ENCODE data around the gene DPP8.
"Not testable (repeated sequence)": the region's sequence is repeated elsewhere in the genome, so short reads cannot be mapped to it uniquely, and the experiment has no call there.

The DPP8 gene

DNA sequence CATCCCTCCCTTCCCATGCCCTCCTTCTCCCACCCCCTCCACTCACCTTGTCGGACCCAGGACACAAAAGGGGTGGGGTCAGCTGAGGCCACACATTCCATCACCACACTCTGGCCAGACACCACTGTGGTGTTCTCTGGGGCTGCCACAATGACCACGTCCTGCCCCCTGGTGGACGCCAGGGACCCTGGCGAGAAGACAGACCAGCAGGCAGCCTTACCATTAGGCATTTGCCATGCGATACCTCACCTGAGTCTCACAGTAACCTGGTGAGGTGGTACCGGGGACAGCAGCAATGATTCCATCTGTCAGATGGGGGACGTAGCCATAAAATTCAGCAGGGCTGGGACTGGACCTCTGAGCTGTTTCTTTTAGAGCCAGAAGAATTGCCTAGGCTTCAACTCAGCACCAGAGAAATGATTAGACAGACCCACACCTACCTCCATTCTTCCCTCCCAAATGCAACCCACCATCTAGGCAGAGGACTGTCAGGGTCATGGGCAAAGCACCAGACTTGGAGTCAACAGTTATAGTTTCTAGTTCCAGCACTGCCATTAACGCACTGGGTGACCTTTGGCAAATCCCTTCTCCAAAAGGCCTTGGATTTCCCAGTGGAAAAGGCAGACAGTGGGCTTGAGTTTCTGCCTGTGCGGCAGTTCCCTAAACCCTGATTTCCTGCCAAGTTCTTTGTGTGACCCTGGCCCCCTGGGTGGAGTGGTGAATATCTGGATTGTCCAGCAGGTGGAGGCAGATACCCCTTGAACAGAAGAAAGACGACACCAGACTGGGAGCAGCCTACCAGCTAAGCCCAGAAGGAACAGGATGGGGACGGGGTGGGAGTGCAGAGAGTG is 116.5 kb downstream of the DPP8 start:
- DNase-seq, result peak; percentile 55

DNA sequence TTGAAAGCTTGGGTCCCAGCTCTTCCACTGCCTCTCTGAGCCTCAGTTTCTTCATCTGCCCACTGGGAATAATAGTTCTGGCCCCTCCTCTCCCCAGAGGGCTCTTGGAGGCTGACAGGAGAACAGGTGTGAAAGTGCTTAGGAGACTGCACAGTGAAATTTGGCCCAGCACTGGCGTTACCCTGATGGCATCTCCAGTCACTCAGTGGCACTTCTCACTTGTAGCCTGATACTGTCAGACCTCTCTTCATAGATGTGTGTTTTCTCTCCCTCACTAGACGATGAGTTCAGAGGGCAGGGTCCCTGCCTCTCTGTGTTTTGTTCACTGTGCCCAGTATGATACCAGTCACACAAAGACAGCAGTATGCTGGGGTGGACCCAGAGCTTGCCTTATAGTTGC is 117.5 kb downstream of the DPP8 start:
- DNase-seq, result no peak

DNA sequence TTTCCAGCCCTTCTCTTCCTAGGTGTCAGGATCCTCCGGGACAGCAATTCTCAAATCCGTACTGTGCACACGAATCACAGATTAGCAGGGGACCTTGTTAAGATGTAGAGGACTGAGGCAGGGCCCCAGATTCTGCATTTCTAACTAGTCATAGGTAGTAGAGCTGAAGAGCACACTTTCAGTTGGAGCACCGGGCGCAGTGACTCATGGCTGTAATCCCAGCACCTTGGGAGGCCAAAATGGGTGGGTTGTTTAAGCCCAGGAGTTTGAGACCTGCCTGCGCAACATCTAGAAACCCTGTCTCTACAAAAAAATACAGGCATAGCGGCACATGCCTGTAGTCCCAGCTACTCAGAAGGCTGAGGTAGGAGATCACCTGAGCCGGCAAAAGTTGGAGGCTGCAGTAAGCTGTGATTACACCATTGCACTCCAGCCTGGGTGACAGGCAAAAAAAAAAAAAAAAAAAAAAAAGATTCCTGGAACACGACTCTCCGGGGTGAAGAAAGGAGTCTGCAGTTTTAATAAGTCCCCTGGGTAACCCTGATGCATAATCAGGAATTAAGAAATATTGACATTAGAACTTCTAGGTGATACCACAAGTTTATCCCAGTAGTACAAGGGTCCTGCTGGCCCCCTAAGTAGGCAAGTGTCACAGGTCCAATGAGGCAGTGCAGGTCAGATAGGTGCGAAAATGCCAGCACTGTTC is 118.3 kb downstream of the DPP8 start:
- no peak for DNase-seq

DNA sequence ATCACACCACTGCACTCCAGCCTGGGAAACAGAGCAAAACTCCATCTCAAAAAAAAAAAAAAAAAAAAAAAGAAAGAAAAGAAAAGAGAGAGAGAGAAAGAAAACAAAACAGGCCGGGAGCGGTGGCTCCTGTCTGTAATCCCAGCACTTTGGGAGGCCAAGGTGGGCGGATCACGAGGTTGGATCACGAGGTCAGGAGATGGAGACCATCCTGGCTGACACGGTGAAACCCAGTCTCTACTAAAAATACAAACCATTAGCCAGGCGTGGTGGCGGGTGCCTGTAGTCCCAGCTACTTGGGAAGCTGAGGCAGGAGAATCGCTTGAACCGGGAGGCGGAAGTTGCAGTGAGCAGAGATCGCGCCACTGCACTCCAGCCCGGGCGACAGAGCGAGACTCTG is 119.0 kb downstream of the DPP8 start:
- DNase-seq, result not testable (repeated sequence)

DNA sequence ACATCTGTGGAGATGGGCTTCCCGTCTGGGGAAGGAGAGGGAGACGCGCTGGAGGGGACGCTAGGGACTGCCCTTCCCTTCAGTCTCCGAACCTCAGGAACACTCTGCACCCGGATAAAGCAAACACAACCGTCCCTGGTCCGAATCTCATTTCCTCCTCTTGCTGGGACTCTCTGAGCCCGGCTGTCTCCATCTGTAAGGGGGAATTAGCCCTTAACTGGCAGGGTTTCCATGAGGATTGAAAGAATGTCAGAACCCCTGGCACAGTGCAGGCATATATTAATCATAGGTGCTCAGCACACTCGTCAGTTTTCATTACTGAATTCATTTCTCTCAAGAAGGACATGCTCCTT is 120.5 kb downstream of the DPP8 start:
- no peak for DNase-seq

DNA sequence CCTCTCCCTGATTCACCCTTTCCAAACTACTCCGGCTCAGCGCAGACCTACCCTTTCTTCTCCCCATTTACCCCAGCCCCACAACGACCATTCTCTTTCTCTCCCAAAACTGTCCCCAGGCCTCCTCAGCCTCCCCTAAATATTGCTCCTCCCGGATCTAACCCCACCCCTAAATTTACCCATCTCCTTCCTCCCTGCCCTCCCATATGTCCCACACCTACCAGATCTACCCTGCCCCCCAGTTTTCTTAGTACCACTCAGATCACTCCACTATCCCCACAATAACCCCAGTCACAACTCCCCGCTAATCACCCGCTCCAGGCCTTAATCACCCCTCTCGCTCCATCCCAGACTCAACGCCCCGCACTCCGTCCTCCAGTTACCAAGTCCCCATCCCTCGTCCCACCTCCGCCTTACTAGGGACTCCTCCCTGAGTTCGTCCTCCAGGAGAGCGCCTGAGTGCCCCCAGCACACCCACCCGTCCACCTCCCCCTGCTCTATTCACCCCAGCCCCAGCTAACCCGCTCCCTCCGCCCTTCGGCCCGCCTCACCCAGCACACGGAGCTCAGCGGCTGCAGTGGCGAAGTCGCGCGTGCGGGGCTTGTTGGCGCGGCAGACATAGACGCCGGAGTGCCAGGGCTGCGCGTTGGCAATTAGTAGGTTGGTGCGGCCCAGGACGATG is 121.1 kb downstream of the DPP8 start:
- no peak for DNase-seq

DNA sequence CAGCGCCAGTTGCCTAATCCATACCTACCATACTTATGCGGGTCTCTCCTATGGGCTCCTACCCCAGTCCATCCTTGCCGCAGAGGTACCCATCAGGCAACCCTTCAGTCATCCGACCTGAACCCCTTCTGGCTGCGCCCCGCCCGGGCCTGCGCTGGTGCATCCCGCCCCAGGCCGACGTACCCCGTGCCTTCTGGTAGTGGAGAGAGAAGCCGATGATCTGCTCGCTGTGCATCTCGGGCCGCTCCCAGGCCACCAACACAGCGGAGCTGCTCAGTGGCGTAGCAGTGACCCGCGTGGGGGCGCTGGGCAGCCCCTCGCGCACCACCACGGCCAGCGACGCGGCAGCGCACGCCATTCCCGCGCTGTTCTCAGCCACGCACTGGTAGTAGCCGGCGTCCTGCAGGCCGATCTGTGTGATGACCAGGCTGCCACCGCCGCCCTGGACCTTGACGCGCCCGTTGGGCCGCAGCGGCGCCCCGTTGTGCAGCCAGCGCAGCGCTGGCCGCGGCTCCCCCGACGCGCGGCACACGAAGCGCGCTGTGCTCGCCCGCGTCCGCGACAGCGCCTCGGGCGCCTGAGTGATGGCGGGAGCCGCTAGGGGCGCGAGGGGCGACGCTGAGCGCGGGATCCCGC is 121.8 kb downstream of the DPP8 start:
- DNase-seq, result no peak

DNA sequence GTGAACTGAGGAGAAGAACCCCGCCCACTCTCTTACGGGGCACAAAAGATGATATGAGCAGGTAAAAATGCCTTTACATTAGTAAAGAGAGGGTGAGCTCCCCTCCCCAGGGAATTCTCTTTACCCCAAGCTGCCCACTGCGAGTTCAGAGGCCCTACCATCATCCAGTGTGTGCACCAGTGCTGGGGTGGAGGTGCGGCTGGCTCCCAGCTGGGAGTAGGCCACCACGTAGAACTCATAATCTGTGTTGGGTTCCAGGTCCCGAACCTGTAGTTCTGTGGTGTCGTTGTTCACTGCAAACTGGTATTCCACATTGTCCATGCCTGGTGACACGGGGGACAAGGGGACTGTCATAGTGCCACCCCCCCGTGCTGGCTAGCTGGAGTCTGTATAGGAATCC is 122.6 kb downstream of the DPP8 start:
- no peak for DNase-seq

DNA sequence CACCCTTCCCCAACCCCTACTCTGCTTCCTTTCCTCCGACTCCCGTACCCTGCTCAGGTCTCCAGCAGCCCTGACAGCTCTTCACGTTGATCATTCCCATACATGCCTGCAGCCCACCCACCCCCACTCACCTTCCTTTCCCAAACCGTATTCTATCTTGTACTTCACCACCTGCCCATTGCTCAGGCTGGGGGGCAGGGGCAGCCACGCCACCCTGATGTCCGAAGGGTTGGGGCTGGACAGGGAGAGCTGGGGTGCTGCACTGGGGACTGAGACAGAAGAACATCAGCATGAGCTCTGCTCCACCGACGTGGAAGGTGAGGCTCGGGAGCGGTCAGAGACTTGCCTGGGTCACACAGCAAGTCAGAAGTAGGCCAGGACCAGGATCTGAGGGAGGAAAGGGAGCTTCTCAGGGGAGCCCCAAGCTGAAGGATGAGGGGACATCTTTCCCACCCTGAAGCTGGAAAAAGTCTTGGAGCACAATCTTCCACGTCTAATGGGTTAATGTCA is 123.2 kb downstream of the DPP8 start:
- DNase-seq, result no peak

DNA sequence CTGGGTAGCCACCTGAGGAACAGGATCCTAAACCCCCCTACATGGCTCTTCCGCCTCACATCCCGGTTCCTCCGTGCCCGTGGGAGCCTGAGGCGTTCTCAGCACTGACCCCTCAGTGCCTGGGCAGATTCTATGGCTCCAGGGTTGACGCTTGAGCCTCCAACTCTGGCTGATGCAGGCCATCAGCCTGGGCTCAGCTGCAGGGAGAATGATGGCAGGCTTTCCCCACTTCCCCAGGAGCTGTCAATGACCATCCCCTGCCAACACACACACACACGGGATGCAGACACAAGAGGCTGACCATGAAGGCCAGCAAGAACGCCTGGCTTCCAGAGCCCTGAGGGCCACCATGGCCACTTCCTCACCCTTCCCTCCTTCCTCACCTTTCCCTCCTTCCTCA is 123.9 kb downstream of the DPP8 start:
- DNase-seq, result no peak

DNA sequence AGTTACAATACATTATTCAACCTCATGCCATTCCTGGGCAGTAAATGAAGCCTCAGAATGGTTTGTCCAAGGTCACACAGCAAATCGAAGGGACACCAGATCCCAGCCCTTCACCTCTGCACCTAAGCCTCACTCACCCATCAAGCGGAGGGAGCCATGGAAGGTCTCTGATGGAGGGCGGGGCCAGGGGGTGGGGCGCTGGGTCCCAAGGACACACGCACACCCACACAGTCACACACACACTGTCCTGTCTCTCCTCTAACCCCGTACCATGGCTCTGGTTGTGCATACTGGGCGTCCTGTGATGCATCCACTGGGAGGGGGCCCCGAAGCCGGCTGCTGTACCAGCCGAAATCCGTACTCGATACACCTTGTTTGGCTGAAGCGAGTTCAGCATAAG is 124.4 kb downstream of the DPP8 start:
- DNase-seq, result no peak

Measured in NCI-H226 (cell line).